Uterus (tissue), 2 donors: ENCODE measurements around the gene ACSM6.

ENCODE experiments used
- POLR2A ChIP-seq, 2 donors: fragments of 450-650 bp; IDR thresholded peaks; one replicate each; pipeline ENCODE4 v1.6.1; 2016; ENCODE audit warnings: antibody characterized with exemption in 2 of 2, mild to moderate bottlenecking in 1 of 2, moderate library complexity in 1 of 2
- TF ChIP-seq, protein P1 (sequence below), 4 experiments: fragments of 200-600 bp in 2 of 4; fragments of 450-650 bp in 2 of 4; sonication (generic) in 2 of 4; IDR thresholded peaks; one replicate each; pipeline ENCODE4 v1.5.1; 2016 to 2019; ENCODE audit warnings: antibody characterized with exemption in 4 of 4, mild to moderate bottlenecking in 2 of 4, moderate library complexity in 1 of 4

DNA sequence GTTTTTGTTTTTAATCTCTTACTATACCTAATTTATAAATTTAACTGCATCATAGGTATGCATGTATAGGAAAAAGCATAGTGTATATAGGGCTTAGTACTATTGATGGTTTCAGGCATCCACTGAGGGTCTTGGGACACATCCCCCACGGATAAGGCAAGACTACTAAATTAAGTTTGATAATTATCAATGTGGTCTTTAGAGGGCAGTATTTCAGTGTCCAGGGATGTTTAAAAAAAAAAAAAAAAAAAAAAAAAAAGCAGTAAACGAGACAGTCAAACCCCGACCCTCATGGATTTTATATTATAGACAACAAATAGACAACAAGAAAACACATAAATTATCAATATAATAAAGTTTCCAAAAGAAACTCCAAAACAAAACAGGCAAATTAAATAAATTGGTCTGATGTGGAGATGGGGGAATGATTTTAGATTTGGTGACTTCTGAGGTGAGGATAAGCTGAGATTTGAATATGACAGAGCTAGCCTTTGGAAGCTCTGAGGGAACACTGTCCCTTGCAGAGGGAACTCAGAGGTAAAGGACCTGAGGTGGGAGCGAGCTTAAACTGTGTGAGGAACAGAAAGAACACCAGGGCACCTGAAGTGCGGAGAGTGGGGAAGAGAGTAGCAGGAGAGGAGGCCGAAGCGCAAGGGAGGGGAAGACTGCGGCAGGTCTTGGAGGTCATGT, 14.8 kb downstream of the ACSM6 start:
- TF ChIP-seq, protein P1, sequence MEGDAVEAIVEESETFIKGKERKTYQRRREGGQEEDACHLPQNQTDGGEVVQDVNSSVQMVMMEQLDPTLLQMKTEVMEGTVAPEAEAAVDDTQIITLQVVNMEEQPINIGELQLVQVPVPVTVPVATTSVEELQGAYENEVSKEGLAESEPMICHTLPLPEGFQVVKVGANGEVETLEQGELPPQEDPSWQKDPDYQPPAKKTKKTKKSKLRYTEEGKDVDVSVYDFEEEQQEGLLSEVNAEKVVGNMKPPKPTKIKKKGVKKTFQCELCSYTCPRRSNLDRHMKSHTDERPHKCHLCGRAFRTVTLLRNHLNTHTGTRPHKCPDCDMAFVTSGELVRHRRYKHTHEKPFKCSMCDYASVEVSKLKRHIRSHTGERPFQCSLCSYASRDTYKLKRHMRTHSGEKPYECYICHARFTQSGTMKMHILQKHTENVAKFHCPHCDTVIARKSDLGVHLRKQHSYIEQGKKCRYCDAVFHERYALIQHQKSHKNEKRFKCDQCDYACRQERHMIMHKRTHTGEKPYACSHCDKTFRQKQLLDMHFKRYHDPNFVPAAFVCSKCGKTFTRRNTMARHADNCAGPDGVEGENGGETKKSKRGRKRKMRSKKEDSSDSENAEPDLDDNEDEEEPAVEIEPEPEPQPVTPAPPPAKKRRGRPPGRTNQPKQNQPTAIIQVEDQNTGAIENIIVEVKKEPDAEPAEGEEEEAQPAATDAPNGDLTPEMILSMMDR (IDR thresholded peaks at IDR 0.05), result peak in 1 of 4 experiments; percentile 14
- no peak for TF ChIP-seq POLR2A (IDR thresholded peaks at IDR 0.05)
